ENCODE measurements around the gene RAP1GDS1.
"Not testable (repeated sequence)": the region's sequence is repeated elsewhere in the genome, so short reads cannot be mapped to it uniquely, and the experiment has no call there.

The RAP1GDS1 gene

GRCh38 chr4:98446499-98447375 is 185.6 kb downstream of the RAP1GDS1 start:
- peak; percentile 83 for DNase-seq

GRCh38 chr4:98447648-98448047 is 186.5 kb downstream of the RAP1GDS1 start:
- peak; percentile 29 for DNase-seq

- peak; percentile 53 for DNase-seq
Measured at GRCh38 chr4:98448908-98449307, 187.7 kb downstream of the RAP1GDS1 start.

GRCh38 chr4:98452091-98452490 is 190.9 kb downstream of the RAP1GDS1 start:
- no peak for DNase-seq

- not testable (repeated sequence) for DNase-seq
Measured at GRCh38 chr4:98457422-98457821, 196.2 kb downstream of the RAP1GDS1 start.

GRCh38 chr4:98461121-98461865 is 200.1 kb downstream of the RAP1GDS1 start:
- not testable (repeated sequence) for DNase-seq

- DNase-seq = no peak
Measured at GRCh38 chr4:98462487-98462886, 201.3 kb downstream of the RAP1GDS1 start.

GRCh38 chr4:98466868-98467599 is 205.8 kb downstream of the RAP1GDS1 start:
- DNase-seq = no peak

GRCh38 chr4:98467627-98468072 is 206.5 kb downstream of the RAP1GDS1 start:
- DNase-seq = peak; percentile 88

GRCh38 chr4:98468709-98469108 is 207.5 kb downstream of the RAP1GDS1 start:
- DNase-seq = no peak

- no peak for DNase-seq
Measured at GRCh38 chr4:98469771-98470170, 208.6 kb downstream of the RAP1GDS1 start.

GRCh38 chr4:98470366-98470765 is 209.2 kb downstream of the RAP1GDS1 start:
- DNase-seq = no peak

- DNase-seq = no peak
Measured at GRCh38 chr4:98470831-98471230, 209.6 kb downstream of the RAP1GDS1 start.

- peak; percentile 51 for DNase-seq
Measured at GRCh38 chr4:98473046-98473445, 211.9 kb downstream of the RAP1GDS1 start.

- DNase-seq = peak; percentile 50
Measured at GRCh38 chr4:98474408-98474844, 213.2 kb downstream of the RAP1GDS1 start.

GRCh38 chr4:98476891-98477290 is 215.7 kb downstream of the RAP1GDS1 start:
- DNase-seq = no peak

GRCh38 chr4:98479590-98479989 is 218.4 kb downstream of the RAP1GDS1 start:
- DNase-seq = peak; percentile 84

- no peak for DNase-seq
Measured at GRCh38 chr4:98480535-98480934, 219.4 kb downstream of the RAP1GDS1 start.

GRCh38 chr4:98481167-98481566 is 220.0 kb downstream of the RAP1GDS1 start:
- no peak for DNase-seq

- no peak for DNase-seq
Measured at GRCh38 chr4:98482503-98482846, 221.3 kb downstream of the RAP1GDS1 start.

- peak; percentile 88 for DNase-seq
Measured at GRCh38 chr4:98482847-98483806, 221.9 kb downstream of the RAP1GDS1 start.

GRCh38 chr4:98484031-98484430 is 222.8 kb downstream of the RAP1GDS1 start:
- DNase-seq = no peak

Data from activated CD4-positive, alpha-beta T cell treated with anti-CD3 and anti-CD28 coated beads, Interleukin-10, Interleukin-2, amounts not matched to agents 100 ng/mL and 50 ng/mL, durations not matched to agents 16 hours and 8 hours (primary cell).